Heart right ventricle (tissue), 16 donors: ENCODE data around the gene AMY1B. TPM values are rescaled to one million over a fixed set of nuclear protein-coding genes. Genes with fewer than 3 reads are reported as not detected.
"Not testable (repeated sequence)": the region's sequence is repeated elsewhere in the genome, so short reads cannot be mapped to it uniquely, and the experiment has no call there.

ENCODE experiments used
- ATAC-seq, 8 donors: fragments of 200-7000 bp; cut with Tn5 transposase; one replicate each; pipeline ENCODE4 v1.9.1; 2020; ENCODE audit warnings: mild to moderate bottlenecking in 8 of 8, moderate library complexity in 8 of 8, moderate number of reproducible peaks in 1 of 8
- DNase-seq, 2 donors: peaks; one replicate each; pipeline ENCODE4 v3.0.0-alpha.2; 2020
- H3K27ac ChIP-seq, 10 donors: fragments of 200-600 bp; sonication (generic) in 2 of 10; one replicate each; pipeline versions ENCODE4 v1.5.0 to v1.8.0; 2020 to 2022; ENCODE audit warnings: mild to moderate bottlenecking in 3 of 10
- H3K27me3 ChIP-seq, 7 donors: fragments of 200-600 bp; one replicate each; pipeline ENCODE4 v1.8.0; 2021 to 2022; ENCODE audit warnings: mild to moderate bottlenecking in 2 of 7
- H3K36me3 ChIP-seq, 9 donors: fragments of 200-600 bp; sonication (generic) in 1 of 9; one replicate each; pipeline versions ENCODE4 v1.5.0 to v1.8.0; 2020 to 2022; ENCODE audit warnings: mild to moderate bottlenecking in 2 of 9
- H3K4me1 ChIP-seq, 9 donors: fragments of 200-600 bp; sonication (generic) in 1 of 9; one replicate each; pipeline versions ENCODE4 v1.5.0 to v1.8.0; 2020 to 2022; ENCODE audit warnings: mild to moderate bottlenecking in 4 of 9
- H3K4me3 ChIP-seq, 10 donors: fragments of 200-600 bp; sonication (generic) in 2 of 10; one replicate each; pipeline versions ENCODE4 v1.5.0 to v1.8.0; 2020 to 2022; ENCODE audit warnings: mild to moderate bottlenecking in 7 of 10, moderate library complexity in 2 of 10
- H3K9me3 ChIP-seq, 11 donors: fragments of 200-600 bp in 10 of 11; sonication (generic) in 2 of 11; one replicate each; pipeline versions ENCODE4 v1.5.0 to v1.8.0; 2013 to 2022; ENCODE audit warnings: mild to moderate bottlenecking in 2 of 11, control low read depth in 1 of 11, moderate library complexity in 1 of 11
- WGBS, 2 donors: extraction: QIAGEN DNeasy Blood & Tissue Kit; methylation state at CpG; one replicate each; pipeline ENCODE4 v1.1.7; 2013; ENCODE audit warnings: inconsistent platforms in 1 of 2; 5-methylcytosine and 5-hydroxymethylcytosine counted together
- intact Hi-C, 10 donors: fragments of 100-400 bp; cut with DNase I; formaldehyde crosslinking; loops; one replicate each; pipeline versions ENCODE4 v1.11.1 to v1.14.2; 2022
- long read RNA-seq, 3 donors: library from polyadenylated mRNA; unstranded; transcript quantifications; one replicate each; pipeline ENCODE4 v2.0.0, GENCODE V29; 2020 to 2021
- polyA plus RNA-seq, 2 donors: library from polyadenylated mRNA; stranded (reverse); fragments of 200-250 nt; gene quantifications; one replicate each; pipeline ENCODE4 v1.2.3, GENCODE V29; 2013
- total RNA-seq, 10 donors: library from RNA; stranded (reverse); fragmentation: NEBNext Ultra II Directional in 3 of 10; extraction: Animal tissue kit (Norgen Biotek cat#: 25700) in 3 of 10; gene quantifications; one replicate each; pipeline versions ENCODE4 v1.2.1 to v1.2.4, GENCODE V29; 2021 to 2023
- donor health status: Arrhythmogenic right ventricular cardiomyopathy.
- donor health status: ischemic (EF 13 %, LVEDD 7.1; RV severe dilation, severe dysfunction).
- donor health status: healthy with polysubstance abuse.
- donor health status: DM: no; HTN: yes; CAD: no.
- donor health status: DM: no; HTN: no; CAD: no.
- donor health status: ischemic (EF 25% LVEDD 6.9; RV normal size, moderate dysfunction).
- donor health status: ischemic (EF 25% LVEDD 5.7; RV mildly dilated, moderate dysfunction).
- donor health status: healthy.
- donor health status: DM: yes; HTN: yes; CAD: no.
- donor health status: Ischemic cardiomyopathy.
- donor health status: ischemic (EF 35%, LVEDD 5.7; RV mildly dilated, moderate dysfunction).
- donor health status: nonischemic (EF 11% LVEDD 7.7; RV severe dilation, severe dysfunction).
- donor health status: DM: yes; HTN: yes; CAD: no.
- donor health status: PGD.
- donor health status: ischemic (EF 29% LVEDD 5.4; RV normal size, mild dysfunction).
- donor health status: nonischemic (EF 23%, LVEDD 6.1; RV moderate dilation, normal function).

The AMY1B gene
- total RNA-seq (not detected), polyA plus RNA-seq (not detected)
- long read RNA-seq, donor 1, result 0 reads
- long read RNA-seq, donor 2, result 0 reads
- long read RNA-seq, donor 3, result 0 reads

GRCh38 chr1:103696110-103696509 lies at the start of gene AMY1B:
Gene AMY1B (minus strand): TSS chr1:103696210. CDS start chr1:103695639, 571 bp downstream.
- H3K36me3 ChIP-seq, H3K4me3 ChIP-seq, ATAC-seq, DNase-seq, intact Hi-C loops, H3K27ac ChIP-seq, H3K9me3 ChIP-seq, H3K4me1 ChIP-seq, H3K27me3 ChIP-seq: not testable (repeated sequence)
- WGBS, 2 donors, result no CpG with 5 or more reads among the region's 5 CpGs

- WGBS, 2 donors, result no CpG with 5 or more reads among the region's 4 CpGs
Measured at GRCh38 chr1:103745040-103745439, 49.0 kb upstream of the AMY1B start.

GRCh38 chr1:103744449-103744848 lies 48.4 kb upstream of the AMY1B start:
- no CpG with 5 or more reads among the region's 4 CpGs for WGBS, 2 donors
- H3K27me3 ChIP-seq, H3K36me3 ChIP-seq, H3K27ac ChIP-seq, DNase-seq, intact Hi-C loops, H3K4me3 ChIP-seq, ATAC-seq, H3K4me1 ChIP-seq, H3K9me3 ChIP-seq: not testable (repeated sequence)

More at GRCh38 chr1:103745040-103745439, 49.0 kb upstream of the AMY1B start:
- DNase-seq, H3K4me3 ChIP-seq, H3K27ac ChIP-seq, H3K36me3 ChIP-seq, H3K27me3 ChIP-seq, H3K4me1 ChIP-seq, intact Hi-C loops, H3K9me3 ChIP-seq, ATAC-seq: not testable (repeated sequence)

- DNase-seq, H3K4me3 ChIP-seq, H3K27me3 ChIP-seq, H3K4me1 ChIP-seq, H3K9me3 ChIP-seq, intact Hi-C loops, H3K36me3 ChIP-seq, ATAC-seq, H3K27ac ChIP-seq: not testable (repeated sequence)
- no CpG with 5 or more reads among the region's 3 CpGs for WGBS, 2 donors
Measured at GRCh38 chr1:103738031-103738430, 42.0 kb upstream of the AMY1B start.

GRCh38 chr1:103735334-103735733 lies 39.3 kb upstream of the AMY1B start:
- H3K36me3 ChIP-seq, DNase-seq, H3K4me1 ChIP-seq, H3K4me3 ChIP-seq, H3K27ac ChIP-seq, H3K9me3 ChIP-seq, H3K27me3 ChIP-seq, intact Hi-C loops: not testable (repeated sequence)
- whole genome bisulfite sequencing, 2 donors, result no CpG with 5 or more reads among the region's 3 CpGs
- ATAC-seq, result peak in 1 of 8 donors; percentile 76

- intact Hi-C loops, H3K4me3 ChIP-seq, ATAC-seq, H3K9me3 ChIP-seq, H3K27me3 ChIP-seq, H3K36me3 ChIP-seq, H3K27ac ChIP-seq, H3K4me1 ChIP-seq, DNase-seq: not testable (repeated sequence)
- no CpG with 5 or more reads among the region's 2 CpGs for WGBS, 2 donors
Measured at GRCh38 chr1:103721473-103721872, 25.5 kb upstream of the AMY1B start.

- H3K36me3 ChIP-seq, H3K4me1 ChIP-seq, DNase-seq, ATAC-seq, H3K27ac ChIP-seq, H3K4me3 ChIP-seq, intact Hi-C loops, H3K27me3 ChIP-seq, H3K9me3 ChIP-seq: not testable (repeated sequence)
- 66 to 98% methylated on average over 4 to 6 of the region's 6 CpGs for WGBS, 2 donors
Measured at GRCh38 chr1:103717404-103717803, 21.4 kb upstream of the AMY1B start.

- H3K27ac ChIP-seq, H3K27me3 ChIP-seq, DNase-seq, H3K36me3 ChIP-seq, H3K9me3 ChIP-seq, intact Hi-C loops, H3K4me1 ChIP-seq, H3K4me3 ChIP-seq: not testable (repeated sequence)
- peak in 2 of 8 donors; percentile 51 to 63 for ATAC-seq
- no CpG with 5 or more reads among the region's 3 CpGs for WGBS, 2 donors
Measured at GRCh38 chr1:103710381-103710780, 14.4 kb upstream of the AMY1B start.

- H3K27ac ChIP-seq, H3K9me3 ChIP-seq, intact Hi-C loops, DNase-seq, H3K27me3 ChIP-seq, H3K36me3 ChIP-seq, H3K4me1 ChIP-seq, H3K4me3 ChIP-seq, ATAC-seq: not testable (repeated sequence)
- WGBS, 2 donors, result no CpG with 5 or more reads among the region's 3 CpGs
Measured at GRCh38 chr1:103707670-103708069, 11.7 kb upstream of the AMY1B start.

GRCh38 chr1:103701256-103701655 lies 5.2 kb upstream of the AMY1B start:
- H3K9me3 ChIP-seq, H3K27me3 ChIP-seq, ATAC-seq, H3K4me1 ChIP-seq, intact Hi-C loops, DNase-seq, H3K27ac ChIP-seq, H3K36me3 ChIP-seq, H3K4me3 ChIP-seq: not testable (repeated sequence)
- no CpG with 5 or more reads among the region's 4 CpGs for WGBS, 2 donors

GRCh38 chr1:103700669-103701068 lies 4.7 kb upstream of the AMY1B start:
- H3K27me3 ChIP-seq, H3K4me3 ChIP-seq, H3K27ac ChIP-seq, ATAC-seq, H3K36me3 ChIP-seq, intact Hi-C loops, DNase-seq, H3K4me1 ChIP-seq, H3K9me3 ChIP-seq: not testable (repeated sequence)
- no CpG with 5 or more reads among the region's 4 CpGs for WGBS, 2 donors

- ATAC-seq, H3K27ac ChIP-seq, H3K9me3 ChIP-seq, intact Hi-C loops, H3K4me3 ChIP-seq, H3K36me3 ChIP-seq, H3K4me1 ChIP-seq, H3K27me3 ChIP-seq, DNase-seq: not testable (repeated sequence)
- WGBS, 2 donors, result no CpG with 5 or more reads among the region's 6 CpGs
Measured at GRCh38 chr1:103697430-103697829, 1.4 kb upstream of the AMY1B start.
